Upper lobe of left lung (tissue), 6 donors: ENCODE results near the gene STN1. TPM values are rescaled to one million over a fixed set of nuclear protein-coding genes. Genes with fewer than 3 reads are reported as not detected.

Source experiments
- ATAC-seq, 2 donors: fragments of 200-7000 bp; cut with Tn5 transposase; one replicate each; pipeline ENCODE4 v1.9.1; 2022; ENCODE audit warnings: mild to moderate bottlenecking in 2 of 2, moderate library complexity in 2 of 2; ENCODE audit not compliant: low FRiP score in 2 of 2
- DNase-seq, 2 donors: peaks; one replicate each; pipeline ENCODE4 v3.0.0-alpha.2; 2019 to 2020
- H3K27ac ChIP-seq, 4 donors: fragments of 200-600 bp; sonication (generic); one replicate each; pipeline ENCODE4 v1.5.1; 2016 to 2019
- H3K27me3 ChIP-seq, 4 donors: fragments of 200-600 bp; sonication (generic); one replicate each; pipeline ENCODE4 v1.5.1; 2017 to 2019
- H3K36me3 ChIP-seq, 4 donors: fragments of 200-600 bp; sonication (generic); one replicate each; pipeline ENCODE4 v1.5.1; 2016 to 2019
- H3K4me1 ChIP-seq, 4 donors: fragments of 200-600 bp; sonication (generic); one replicate each; pipeline ENCODE4 v1.5.1; 2018 to 2019
- H3K4me3 ChIP-seq, 4 donors: fragments of 200-600 bp; sonication (generic); one replicate each; pipeline ENCODE4 v1.5.1; 2017 to 2019; ENCODE audit warnings: mild to moderate bottlenecking in 2 of 4, moderate library complexity in 1 of 4
- H3K9me3 ChIP-seq, 4 donors: fragments of 200-600 bp; sonication (generic); one replicate each; pipeline ENCODE4 v1.5.1; 2018 to 2019
- CTCF ChIP-seq, 6 experiments: fragments of 450-650 bp in 4 of 6; fragments of 200-600 bp in 2 of 6; sonication (generic) in 2 of 6; IDR thresholded peaks; one replicate each; pipeline ENCODE4 v1.5.1; 2016 to 2019; ENCODE audit warnings: antibody characterized with exemption in 6 of 6
- EP300 ChIP-seq, 4 donors: sonication (generic); formaldehyde crosslinking; IDR thresholded peaks; one replicate each; pipeline ENCODE4 v1.5.1; 2017; ENCODE audit warnings: antibody characterized with exemption in 4 of 4, control low read depth in 2 of 4
- POLR2A ChIP-seq, 4 donors: fragments of 450-650 bp; IDR thresholded peaks; one replicate each; pipeline ENCODE4 v1.5.1; 2016 to 2017; ENCODE audit warnings: antibody characterized with exemption in 4 of 4, mild to moderate bottlenecking in 2 of 4
- POLR2AphosphoS5 ChIP-seq, 2 donors: sonication (generic); formaldehyde crosslinking; IDR thresholded peaks; one replicate each; pipeline ENCODE4 v1.5.1; 2017; ENCODE audit warnings: antibody characterized with exemption in 2 of 2
- WGBS, 2 donors: methylation state at CpG; one replicate each; pipeline ENCODE4 v1.1.5; 2017 to 2018; 5-methylcytosine and 5-hydroxymethylcytosine counted together
- total RNA-seq, 6 donors: library from RNA; depleted of rRNA in 4 of 6; stranded (reverse); fragments of >200 nt in 4 of 6; gene quantifications; one replicate each; pipeline versions ENCODE4 v1.1.0 to v1.2.1, GENCODE V29; 2016 to 2021
- donor health status: DM: no; HTN: no; CAD: no; lungs with moderate emphysema.
- donor health status: DM: no; HTN: yes; CAD: no; lungs with severe emphysema.

The STN1 gene
- total RNA-seq, 6 donors from 2014 or later = 36.3 to 71.4 (median 53.4) TPM

DNA sequence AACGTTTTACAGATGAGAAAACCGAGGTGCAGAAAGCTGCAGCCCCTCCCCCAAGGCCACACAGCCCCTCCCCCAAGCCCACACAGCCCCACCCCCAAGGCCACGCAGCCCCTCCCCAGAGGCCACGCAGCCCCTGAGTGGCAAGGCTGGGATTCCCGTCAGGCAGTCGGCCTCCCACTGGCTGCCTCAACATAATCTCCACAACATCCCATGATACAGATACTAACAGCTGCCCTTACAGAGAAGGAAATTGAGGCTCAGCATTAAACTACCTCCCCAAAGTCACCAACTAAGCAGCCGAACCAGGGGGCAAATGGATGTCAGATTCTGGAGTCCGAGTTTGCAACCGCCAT lies 78.5 kb downstream of the STN1 start:
- Histone ChIP-seq H3K27ac (peak overlapping the region in 1 of 4 donors; percentile 57), H3K9me3 (no peaks in the 10 kb centered on the region), H3K36me3 (no peaks in the 10 kb centered on the region), H3K4me3 (no peak overlapping the region), H3K4me1 (peaks cover 39 to 60% (median 48%) of the 10 kb centered on the region in 4 donors), H3K27me3 (no peaks in the 10 kb centered on the region)
- no peak for TF ChIP-seq EP300 (IDR thresholded peaks at IDR 0.05)
- no peak for TF ChIP-seq POLR2AphosphoS5 (IDR thresholded peaks at IDR 0.05)
- TF ChIP-seq CTCF (IDR thresholded peaks at IDR 0.05) = no peak
- TF ChIP-seq POLR2A (IDR thresholded peaks at IDR 0.05) = no peak
- WGBS, 2 donors = 80 to 91% methylated on average over 4 to 9 of the region's 9 CpGs
- ATAC-seq = no peak
- no peak for DNase-seq

DNA sequence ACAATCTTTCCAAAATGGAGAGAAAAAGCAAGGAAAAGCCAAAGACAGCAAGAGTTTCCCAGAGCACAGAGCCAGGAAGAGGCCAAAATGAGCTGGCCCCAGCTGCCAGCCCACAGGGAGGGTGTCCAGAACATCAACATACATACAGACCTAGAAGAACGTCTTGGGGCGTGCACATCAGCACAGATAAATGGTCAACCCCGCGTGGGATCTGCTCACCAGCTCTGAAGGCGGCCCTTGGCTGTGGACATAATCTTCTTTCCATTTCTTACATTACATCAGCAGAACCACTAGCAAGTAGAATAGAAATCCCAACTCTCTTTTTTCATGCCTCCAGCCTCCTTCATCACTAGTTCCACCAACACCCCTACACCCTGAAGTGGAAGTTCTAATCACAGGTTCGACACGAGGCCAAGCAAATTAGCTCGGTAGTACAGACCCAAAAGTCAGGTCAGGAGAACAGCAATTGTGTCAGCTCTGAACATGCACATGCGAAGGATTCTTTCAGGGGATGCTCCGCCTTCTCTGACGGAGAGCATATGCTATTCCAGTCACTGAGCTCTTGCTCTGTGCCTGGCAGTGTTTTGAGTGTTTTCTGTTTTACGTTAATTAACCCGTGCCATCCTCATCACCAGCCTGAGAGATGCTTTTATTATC lies 79.0 kb downstream of the STN1 start:
- ATAC-seq (no peak), DNase-seq (no peak)
- Histone ChIP-seq H3K9me3 (no peaks in the 10 kb centered on the region), H3K27ac (no peak overlapping the region), H3K4me1 (peaks cover 39 to 60% (median 48%) of the 10 kb centered on the region in 4 donors), H3K4me3 (no peak overlapping the region), H3K36me3 (no peaks in the 10 kb centered on the region), H3K27me3 (no peaks in the 10 kb centered on the region)
- 87 to 92% methylated on average over 13 of the region's 13 CpGs for WGBS, 2 donors
- no peak for TF ChIP-seq POLR2AphosphoS5 (IDR thresholded peaks at IDR 0.05)
- no peak for TF ChIP-seq POLR2A (IDR thresholded peaks at IDR 0.05)
- no peak for TF ChIP-seq EP300 (IDR thresholded peaks at IDR 0.05)
- no peak for TF ChIP-seq CTCF (IDR thresholded peaks at IDR 0.05)

DNA sequence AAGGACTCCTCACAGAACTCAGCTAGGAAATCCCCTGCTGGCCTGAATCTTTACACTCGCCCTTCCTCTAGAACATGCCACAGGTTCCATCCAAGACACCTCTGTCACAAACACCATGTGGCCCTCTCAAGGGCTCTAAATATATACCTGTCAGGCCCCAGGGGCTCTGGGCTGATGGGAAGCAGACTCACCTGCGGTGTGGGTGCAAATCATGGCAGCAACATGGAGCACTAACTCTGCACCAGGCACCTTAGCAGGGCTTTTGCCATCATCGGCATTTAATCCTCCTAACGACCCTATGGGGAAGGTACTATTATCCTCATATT lies 80.0 kb downstream of the STN1 start:
- no peaks in the 10 kb centered on the region for H3K9me3 ChIP-seq
- TF ChIP-seq POLR2A (IDR thresholded peaks at IDR 0.05) (no peak), POLR2AphosphoS5 (IDR thresholded peaks at IDR 0.05) (no peak), EP300 (IDR thresholded peaks at IDR 0.05) (no peak), CTCF (IDR thresholded peaks at IDR 0.05) (no peak)
- no peak overlapping the region for H3K27ac ChIP-seq
- ATAC-seq (no peak), DNase-seq (no peak)
- no peaks in the 10 kb centered on the region for H3K27me3 ChIP-seq
- H3K36me3 ChIP-seq = no peaks in the 10 kb centered on the region
- WGBS, 2 donors = 89 to 90% methylated on average over 4 of the region's 4 CpGs
- no peak overlapping the region for H3K4me3 ChIP-seq
- H3K4me1 ChIP-seq = peaks cover 34 to 57% (median 44%) of the 10 kb centered on the region in 4 donors

- Histone ChIP-seq H3K36me3 (no peaks in the 10 kb centered on the region), H3K4me3 (no peak overlapping the region), H3K9me3 (peaks cover 0 to 3% (median 0%) of the 10 kb centered on the region in 4 donors), H3K4me1 (peaks cover 34 to 57% (median 44%) of the 10 kb centered on the region in 4 donors), H3K27ac (peak overlapping the region in 2 of 4 donors; percentile 4 to 53), H3K27me3 (no peaks in the 10 kb centered on the region)
- WGBS, 2 donors = 84 to 85% methylated on average over 10 of the region's 10 CpGs
- ATAC-seq (no peak), DNase-seq (no peak)
- TF ChIP-seq POLR2AphosphoS5 (IDR thresholded peaks at IDR 0.05) = no peak
- TF ChIP-seq EP300 (IDR thresholded peaks at IDR 0.05) = no peak
- no peak for TF ChIP-seq CTCF (IDR thresholded peaks at IDR 0.05)
- no peak for TF ChIP-seq POLR2A (IDR thresholded peaks at IDR 0.05)
Measured at GRCh38 chr10:103837370-103838069, 80.5 kb downstream of the STN1 start.
